Glutamatergic neuron (in vitro differentiated cells): Measurements from ENCODE around the gene COPS7A. TPM values are rescaled to one million over a fixed set of nuclear protein-coding genes. Genes with fewer than 3 reads are reported as not detected.
A peak's percentile ranks its signal among the peaks of the same experiment; 100 is the strongest.

Experiments
- DNase-seq: peaks from one replicate; pipeline ENCODE4 v3.0.0; 2022
- H3K27ac Mint-ChIP-seq: one replicate; pipeline ENCODE4 v1.8.0; 2020; ENCODE audit warnings: mild to moderate bottlenecking, mixed read lengths, inconsistent platforms; ENCODE audit not compliant: unreplicated experiment
- H3K27me3 Mint-ChIP-seq: one replicate; pipeline ENCODE4 v1.8.0; 2020; ENCODE audit warnings: mild to moderate bottlenecking, moderate library complexity, mixed read lengths, inconsistent platforms; ENCODE audit not compliant: unreplicated experiment
- H3K36me3 Mint-ChIP-seq: one replicate; pipeline ENCODE4 v1.8.0; 2020; ENCODE audit warnings: mild to moderate bottlenecking, mixed read lengths, inconsistent platforms; ENCODE audit not compliant: unreplicated experiment
- H3K4me1 Mint-ChIP-seq: one replicate; pipeline ENCODE4 v1.8.0; 2020; ENCODE audit warnings: mild to moderate bottlenecking, low read depth, mixed read lengths, inconsistent platforms; ENCODE audit not compliant: unreplicated experiment
- H3K4me3 Mint-ChIP-seq: one replicate; pipeline ENCODE4 v1.8.0; 2020; ENCODE audit warnings: mild to moderate bottlenecking, mixed read lengths, inconsistent platforms; ENCODE audit not compliant: unreplicated experiment
- H3K9me3 Mint-ChIP-seq: one replicate; pipeline ENCODE4 v1.8.0; 2020; ENCODE audit warnings: mild to moderate bottlenecking, moderate library complexity, mixed read lengths, inconsistent platforms; ENCODE audit not compliant: unreplicated experiment
- CTCF ChIP-seq: fragments of 200-600 bp; sonication (generic); IDR thresholded peaks from one replicate; pipeline ENCODE4 v1.5.0; 2021; ENCODE audit not compliant: partially characterized antibody, unreplicated experiment
- total RNA-seq: library from RNA; stranded (reverse); fragmentation: NEBNext Ultra II Directional; extraction: Animal tissue kit (Norgen Biotek cat#: 25700); gene quantifications from one replicate; pipeline ENCODE4 v1.2.1, GENCODE V29; 2021; ENCODE audit not compliant: unreplicated experiment

Gene COPS7A
- total RNA-seq, 1 donor from 2014 or later = 25.9 TPM

- no peak for DNase-seq
- Mint-ChIP-seq H3K36me3 (peaks cover 3% of the 10 kb centered on the region), H3K4me3 (peak overlapping the region; percentile 46), H3K27me3 (peaks cover 20% of the 10 kb centered on the region), H3K4me1 (peaks cover 29% of the 10 kb centered on the region), H3K9me3 (peaks cover 13% of the 10 kb centered on the region), H3K27ac (peak overlapping the region; percentile 100)
- no peak for TF ChIP-seq CTCF
Measured at GRCh38 chr12:6779708-6780432, 56.0 kb downstream of the COPS7A start.

- no peak for DNase-seq
- peaks cover 18% of the 10 kb centered on the region for H3K27me3 Mint-ChIP-seq
- no peaks in the 10 kb centered on the region for H3K36me3 Mint-ChIP-seq
- no peak overlapping the region for H3K4me3 Mint-ChIP-seq
- peaks cover 29% of the 10 kb centered on the region for H3K4me1 Mint-ChIP-seq
- H3K9me3 Mint-ChIP-seq = peaks cover 15% of the 10 kb centered on the region
- peak overlapping the region; percentile 66 for H3K27ac Mint-ChIP-seq
- TF ChIP-seq CTCF = no peak
Measured at GRCh38 chr12:6780573-6780972, 56.7 kb downstream of the COPS7A start.

Other genes with a start within 250 kb of the COPS7A start
- 138 TPM for gene MRPL51, start 230.8 kb upstream of the COPS7A start, total RNA-seq
- 29.3 TPM for gene NCAPD2, start 229.9 kb upstream of the COPS7A start, total RNA-seq
- gene GAPDH, start 189.5 kb upstream of the COPS7A start, total RNA-seq = 2,124 TPM
- 50.3 TPM for gene IFFO1, start 168.0 kb upstream of the COPS7A start, total RNA-seq
- 53.5 TPM for gene NOP2, start 155.8 kb upstream of the COPS7A start, total RNA-seq
- 957 TPM for gene CHD4, start 116.7 kb upstream of the COPS7A start, total RNA-seq
- not detected for gene LPAR5, start 88.1 kb upstream of the COPS7A start, total RNA-seq
- 2.5 TPM for gene ACRBP, start 76.6 kb upstream of the COPS7A start, total RNA-seq
- gene ING4, start 60.9 kb upstream of the COPS7A start, total RNA-seq = 76.9 TPM
- gene ZNF384, start 34.7 kb upstream of the COPS7A start, total RNA-seq = 83.2 TPM
- 48.8 TPM for gene PIANP, start 23.2 kb upstream of the COPS7A start, total RNA-seq
- gene MLF2, start 29.1 kb downstream of the COPS7A start, total RNA-seq = 228 TPM
- gene PTMS, start 42.3 kb downstream of the COPS7A start, total RNA-seq = 966 TPM
- gene LAG3, start 48.5 kb downstream of the COPS7A start, total RNA-seq = 7.3 TPM
- 0.17 TPM for gene CD4, start 65.5 kb downstream of the COPS7A start, total RNA-seq
- 145 TPM for gene GPR162, start 97.8 kb downstream of the COPS7A start, total RNA-seq
- 58.4 TPM for gene P3H3, start 104.4 kb downstream of the COPS7A start, total RNA-seq
- gene GNB3, start 116.9 kb downstream of the COPS7A start, total RNA-seq = 45.7 TPM
- 5.2 TPM for gene CDCA3, start 127.2 kb downstream of the COPS7A start, total RNA-seq
- gene USP5, start 128.1 kb downstream of the COPS7A start, total RNA-seq = 141 TPM
- 663 TPM for gene TPI1, start 143.5 kb downstream of the COPS7A start, total RNA-seq
- 4.3 TPM for gene SPSB2, start 149.3 kb downstream of the COPS7A start, total RNA-seq
- 2.6 TPM for gene LRRC23, start 180.8 kb downstream of the COPS7A start, total RNA-seq
- 182 TPM for gene ENO2, start 190.5 kb downstream of the COPS7A start, total RNA-seq
- gene ATN1, start 203.9 kb downstream of the COPS7A start, total RNA-seq = 94.6 TPM
- gene RNU7-1, start 219.8 kb downstream of the COPS7A start, total RNA-seq = not detected
- gene C12orf57, start 220.0 kb downstream of the COPS7A start, total RNA-seq = 184 TPM
- 3.8 TPM for gene PTPN6, start 227.3 kb downstream of the COPS7A start, total RNA-seq
- 200 TPM for gene PHB2, start 246.6 kb downstream of the COPS7A start, total RNA-seq
- 24.2 TPM for gene EMG1, start 246.9 kb downstream of the COPS7A start, total RNA-seq